ENCODE results near the gene SEMA4B.

SEMA4B gene

DNA sequence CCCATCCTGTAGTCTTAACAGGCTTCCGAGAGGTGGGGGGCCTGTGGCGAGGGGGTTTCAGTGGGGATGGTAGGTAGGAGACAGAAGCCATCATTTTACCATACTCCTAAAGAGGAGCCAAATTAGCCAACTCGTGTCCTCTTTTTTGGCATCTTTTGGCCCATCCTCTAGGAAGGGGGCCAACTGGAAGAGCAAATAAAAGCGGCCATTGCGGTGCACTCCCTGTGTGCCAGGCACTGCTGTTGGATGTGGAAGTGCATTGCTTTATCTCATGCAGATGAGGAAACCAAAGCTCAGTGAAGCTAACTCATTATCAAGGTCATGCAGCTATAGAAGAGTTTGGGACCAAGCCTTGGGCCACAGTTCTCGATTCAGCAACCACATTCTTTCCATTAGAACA, 6.1 kb downstream of the SEMA4B start:
- no peaks in the 10 kb centered on the region for H3K27me3 Mint-ChIP-seq
- H3K27ac Mint-ChIP-seq: no peak overlapping the region
- H3K4me1 Mint-ChIP-seq (ENCODE audit: low read depth): peaks cover 38% of the 10 kb centered on the region
- H3K9me3 Mint-ChIP-seq: no peaks in the 10 kb centered on the region
- H3K36me3 Mint-ChIP-seq (ENCODE audit: low read depth): peaks cover 5% of the 10 kb centered on the region
- no peak overlapping the region for H3K4me3 Mint-ChIP-seq
- DNase-seq: no peak

DNA sequence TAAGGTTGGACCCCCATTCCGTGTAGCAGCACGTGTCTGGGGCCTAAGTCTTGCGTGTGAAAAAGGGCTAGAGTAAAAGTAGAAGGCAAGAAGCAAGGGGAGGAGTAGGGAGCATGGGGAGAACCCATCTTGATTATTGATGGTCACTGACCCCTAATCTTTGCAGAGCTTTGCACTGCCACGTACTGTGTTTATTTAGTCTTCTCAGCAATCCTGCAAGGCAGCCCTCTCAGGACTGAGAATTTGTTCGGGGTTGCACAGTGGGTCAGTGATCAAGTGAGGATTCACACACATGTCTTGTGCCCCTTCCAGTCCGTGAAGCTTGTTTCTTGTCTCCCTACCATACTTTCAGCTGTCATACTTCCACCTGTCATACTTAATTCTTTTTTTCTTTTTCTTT, 7.2 kb downstream of the SEMA4B start:
- no peaks in the 10 kb centered on the region for H3K9me3 Mint-ChIP-seq
- H3K4me3 Mint-ChIP-seq: no peak overlapping the region
- no peak for DNase-seq
- no peak overlapping the region for H3K27ac Mint-ChIP-seq
- peaks cover 5% of the 10 kb centered on the region for H3K36me3 Mint-ChIP-seq (ENCODE audit: low read depth)
- no peaks in the 10 kb centered on the region for H3K27me3 Mint-ChIP-seq
- H3K4me1 Mint-ChIP-seq (ENCODE audit: low read depth): peaks cover 31% of the 10 kb centered on the region

DNA sequence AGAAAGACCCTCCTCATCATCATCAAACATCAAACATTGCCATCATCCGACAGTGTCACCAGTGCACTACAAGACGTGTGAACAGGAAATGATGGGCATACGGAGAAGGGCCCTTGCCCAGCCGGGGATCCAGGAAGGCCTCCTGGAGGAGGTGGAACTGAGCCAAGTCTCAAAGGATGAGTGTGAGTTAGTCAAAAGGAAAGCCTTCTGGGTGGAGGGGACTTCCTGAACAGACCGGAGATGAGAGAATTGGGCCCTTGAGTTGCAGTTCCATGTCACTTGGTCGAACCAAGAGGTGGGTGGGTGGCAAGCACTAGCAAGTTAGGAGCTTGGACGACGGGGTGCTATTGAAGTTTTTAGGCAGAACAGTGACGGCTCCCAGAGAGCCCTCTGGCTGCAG, 8.5 kb downstream of the SEMA4B start:
- H3K27me3 Mint-ChIP-seq: no peaks in the 10 kb centered on the region

DNA sequence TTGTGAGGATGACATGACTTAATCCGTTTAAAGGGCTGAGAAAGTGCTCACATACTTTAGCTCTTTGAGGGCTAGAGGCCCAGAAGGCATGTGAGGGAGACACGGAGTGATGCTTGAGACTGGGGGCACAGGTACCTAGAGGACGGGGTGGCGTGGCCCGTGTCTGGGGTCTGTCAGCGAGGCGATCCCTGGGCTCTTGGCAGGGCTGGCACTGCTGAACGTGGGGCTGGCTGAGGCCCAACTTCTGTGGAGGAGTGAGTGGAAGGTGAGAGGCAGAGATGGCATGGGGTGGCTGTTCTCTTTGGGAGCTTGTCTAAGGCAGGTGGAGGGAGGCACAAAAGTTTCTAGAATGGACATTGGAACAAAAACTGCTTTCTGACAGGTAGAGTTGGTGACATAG, 9.5 kb downstream of the SEMA4B start:
- no peak overlapping the region for H3K4me3 Mint-ChIP-seq
- no peaks in the 10 kb centered on the region for H3K9me3 Mint-ChIP-seq
- H3K4me1 Mint-ChIP-seq (ENCODE audit: low read depth): peaks cover 35% of the 10 kb centered on the region
- H3K27ac Mint-ChIP-seq: no peak overlapping the region
- H3K27me3 Mint-ChIP-seq: no peaks in the 10 kb centered on the region
- no peak for DNase-seq
- H3K36me3 Mint-ChIP-seq (ENCODE audit: low read depth): peaks cover 5% of the 10 kb centered on the region

More for the DNA sequence above, 8.5 kb downstream of the SEMA4B start:
- peak overlapping the region; percentile 39 for H3K27ac Mint-ChIP-seq
- H3K9me3 Mint-ChIP-seq: no peaks in the 10 kb centered on the region
- H3K4me3 Mint-ChIP-seq: no peak overlapping the region
- peaks cover 5% of the 10 kb centered on the region for H3K36me3 Mint-ChIP-seq (ENCODE audit: low read depth)
- no peak for DNase-seq
- peaks cover 35% of the 10 kb centered on the region for H3K4me1 Mint-ChIP-seq (ENCODE audit: low read depth)

DNA sequence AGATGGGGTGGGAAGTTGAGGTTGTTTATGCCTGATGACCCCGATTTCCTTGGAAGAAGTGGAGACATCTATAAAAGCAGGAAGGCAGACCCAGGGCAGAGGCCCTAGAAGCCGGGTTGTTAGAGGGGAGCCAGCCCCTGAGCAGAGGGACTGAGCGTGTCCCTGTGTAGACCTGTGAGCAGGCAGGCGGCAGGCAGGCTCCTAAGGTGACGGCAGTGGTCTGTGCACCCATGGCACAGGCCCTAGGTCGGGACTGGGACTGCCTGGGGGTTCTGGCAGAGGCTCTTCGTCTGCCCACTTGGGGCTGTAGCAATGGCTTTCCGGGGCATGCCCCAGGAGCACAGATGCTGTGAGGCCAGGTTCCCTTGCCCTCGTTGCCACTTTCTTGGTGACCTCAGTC, 9.9 kb downstream of the SEMA4B start:
- Mint-ChIP-seq H3K4me3 (no peak overlapping the region), H3K9me3 (no peaks in the 10 kb centered on the region), H3K27me3 (no peaks in the 10 kb centered on the region), H3K27ac (no peak overlapping the region), H3K36me3 (ENCODE audit: low read depth) (peaks cover 5% of the 10 kb centered on the region), H3K4me1 (ENCODE audit: low read depth) (peaks cover 35% of the 10 kb centered on the region)
- no peak for DNase-seq

DNA sequence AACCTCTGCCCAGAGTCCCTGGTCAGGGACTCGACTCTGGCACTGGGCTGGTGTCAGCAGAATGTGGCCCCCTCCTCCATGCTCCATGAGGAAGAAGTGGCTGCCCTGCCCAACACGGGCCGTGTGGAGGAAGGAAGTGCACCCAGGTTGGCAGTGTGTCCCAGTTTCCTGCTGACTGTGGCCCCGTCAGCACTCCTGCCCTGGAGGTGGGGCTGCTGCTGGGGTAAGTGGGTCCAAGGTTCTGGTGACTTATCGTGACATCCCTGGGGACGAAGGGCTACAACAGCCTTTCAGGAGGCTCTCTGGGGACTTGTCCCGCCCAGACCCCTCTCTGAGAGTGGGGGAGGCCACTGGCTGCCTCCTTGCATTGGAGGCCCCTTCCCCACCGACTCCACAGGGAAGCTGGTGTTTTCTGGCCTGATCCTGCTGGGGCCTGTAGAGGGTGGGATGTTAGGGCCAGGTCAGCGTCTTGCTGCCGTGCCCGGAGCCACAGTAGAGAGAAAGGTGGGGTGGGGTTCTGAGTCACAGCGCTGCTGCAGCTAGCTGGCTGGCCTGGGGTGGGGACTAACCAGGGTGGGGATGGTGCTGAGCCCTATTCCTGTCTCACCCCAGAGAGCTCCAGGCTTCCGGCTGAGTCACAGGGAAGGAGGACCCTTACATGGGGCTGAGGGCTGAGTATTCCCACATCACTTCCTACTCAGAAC, 10.5 kb downstream of the SEMA4B start:
- H3K4me1 Mint-ChIP-seq (ENCODE audit: low read depth): peaks cover 34% of the 10 kb centered on the region
- H3K27me3 Mint-ChIP-seq: no peaks in the 10 kb centered on the region
- peaks cover 5% of the 10 kb centered on the region for H3K36me3 Mint-ChIP-seq (ENCODE audit: low read depth)
- no peak for DNase-seq
- no peak overlapping the region for H3K27ac Mint-ChIP-seq
- H3K4me3 Mint-ChIP-seq: no peak overlapping the region
- H3K9me3 Mint-ChIP-seq: no peaks in the 10 kb centered on the region

DNA sequence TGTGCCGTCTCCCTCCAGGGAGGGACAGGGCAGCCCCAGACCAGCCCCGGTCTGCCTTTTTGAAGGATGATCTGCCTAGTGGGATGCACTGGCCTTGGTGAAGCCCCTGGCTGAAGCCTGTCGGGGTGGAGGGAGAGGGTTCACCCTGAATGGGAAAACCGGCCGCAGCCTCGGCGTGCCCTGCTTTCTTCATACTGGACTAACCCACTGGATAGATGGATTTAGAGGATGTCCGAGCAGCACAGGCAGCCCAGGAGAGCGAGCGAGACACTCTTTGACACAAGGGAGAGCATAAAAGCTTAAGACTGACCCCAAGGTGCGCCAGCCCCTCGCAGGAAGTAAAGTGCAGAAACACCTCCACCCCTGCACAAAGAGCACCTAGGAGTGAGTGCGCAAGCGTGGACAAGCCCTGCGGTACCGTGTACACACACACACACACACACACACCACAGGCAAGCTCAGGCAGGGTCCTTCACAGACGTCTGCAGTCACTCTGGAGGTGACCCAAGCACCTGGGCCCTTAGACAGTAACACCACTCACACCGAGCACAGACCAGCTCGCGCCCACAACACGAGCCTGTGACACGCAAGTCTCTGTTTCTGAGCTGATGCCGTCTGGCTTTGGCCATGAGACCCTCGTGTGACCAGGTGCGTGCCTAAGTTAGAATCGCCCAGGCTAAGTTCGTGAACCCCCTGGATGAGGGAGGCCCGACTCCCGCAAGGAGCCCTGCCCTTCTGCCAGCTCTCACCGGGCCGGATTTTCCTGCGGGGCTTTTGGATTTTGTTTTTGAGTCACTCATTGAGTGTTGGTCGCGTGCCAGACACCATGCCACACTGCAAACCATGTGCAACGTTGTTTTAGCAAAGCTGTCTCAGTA, 11.3 kb downstream of the SEMA4B start:
- Mint-ChIP-seq H3K27me3 (no peaks in the 10 kb centered on the region), H3K27ac (no peak overlapping the region), H3K9me3 (no peaks in the 10 kb centered on the region), H3K4me3 (no peak overlapping the region), H3K36me3 (ENCODE audit: low read depth) (peaks cover 5% of the 10 kb centered on the region), H3K4me1 (ENCODE audit: low read depth) (peaks cover 32% of the 10 kb centered on the region)
- no peak for DNase-seq

DNA sequence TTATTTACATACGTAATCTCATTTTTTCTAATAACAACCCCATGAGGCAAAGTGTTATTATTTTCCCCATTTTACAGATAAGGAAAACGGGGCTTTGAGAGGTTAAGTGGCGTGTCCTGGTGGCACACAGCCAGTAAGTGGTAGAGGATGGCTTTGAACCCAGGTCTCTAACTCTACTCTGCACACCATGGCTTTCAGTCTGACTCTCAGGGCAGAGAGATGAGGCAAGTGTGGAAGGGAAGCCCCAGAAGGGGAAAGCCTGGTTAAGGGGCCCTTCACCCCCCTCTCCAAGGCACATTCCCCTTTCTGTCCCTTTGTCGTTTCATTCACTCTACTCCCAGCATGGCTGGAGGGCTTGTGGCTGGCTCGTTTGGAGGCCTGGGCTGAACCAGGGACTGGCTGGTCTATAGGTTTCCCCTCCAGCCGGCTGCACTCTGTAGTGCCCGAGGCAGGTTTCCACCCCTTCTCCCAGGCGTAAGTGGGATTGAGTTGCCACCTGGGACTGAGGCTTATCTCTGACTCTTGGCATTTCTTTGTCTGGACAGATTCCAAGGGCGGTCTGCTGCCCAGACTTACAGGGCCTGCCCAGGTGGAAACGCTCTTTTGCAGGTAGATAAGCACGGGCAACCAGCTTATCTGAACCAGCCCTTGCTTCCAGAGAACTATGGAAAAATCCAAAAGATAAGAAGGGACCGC, 12.1 kb downstream of the SEMA4B start:
- no peak for DNase-seq
- Mint-ChIP-seq H3K36me3 (ENCODE audit: low read depth) (peaks cover 5% of the 10 kb centered on the region), H3K4me1 (ENCODE audit: low read depth) (peaks cover 32% of the 10 kb centered on the region), H3K4me3 (no peak overlapping the region), H3K27me3 (no peaks in the 10 kb centered on the region), H3K9me3 (no peaks in the 10 kb centered on the region), H3K27ac (peak overlapping the region; percentile 20)

DNA sequence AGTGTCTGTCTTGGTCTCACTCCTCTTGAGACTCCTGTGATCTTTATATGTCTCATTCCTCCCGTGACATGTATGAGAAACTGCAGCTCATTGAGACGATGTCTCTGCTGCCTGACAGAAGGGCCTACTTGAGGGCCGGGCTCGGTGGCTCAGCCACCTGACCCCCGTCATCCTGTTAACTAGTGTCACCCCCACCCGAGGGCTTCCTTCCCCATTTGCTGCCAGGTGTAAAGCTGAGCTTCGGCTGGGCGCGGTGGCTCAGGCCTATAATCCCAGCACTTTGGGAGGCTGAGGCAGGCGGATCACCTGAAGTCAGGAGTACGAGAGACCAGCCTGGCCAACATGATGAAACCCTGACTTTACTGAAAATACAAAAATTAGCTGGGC, 12.7 kb downstream of the SEMA4B start:
- Mint-ChIP-seq H3K4me1 (ENCODE audit: low read depth) (peaks cover 32% of the 10 kb centered on the region), H3K27ac (peak overlapping the region; percentile 38)

DNA sequence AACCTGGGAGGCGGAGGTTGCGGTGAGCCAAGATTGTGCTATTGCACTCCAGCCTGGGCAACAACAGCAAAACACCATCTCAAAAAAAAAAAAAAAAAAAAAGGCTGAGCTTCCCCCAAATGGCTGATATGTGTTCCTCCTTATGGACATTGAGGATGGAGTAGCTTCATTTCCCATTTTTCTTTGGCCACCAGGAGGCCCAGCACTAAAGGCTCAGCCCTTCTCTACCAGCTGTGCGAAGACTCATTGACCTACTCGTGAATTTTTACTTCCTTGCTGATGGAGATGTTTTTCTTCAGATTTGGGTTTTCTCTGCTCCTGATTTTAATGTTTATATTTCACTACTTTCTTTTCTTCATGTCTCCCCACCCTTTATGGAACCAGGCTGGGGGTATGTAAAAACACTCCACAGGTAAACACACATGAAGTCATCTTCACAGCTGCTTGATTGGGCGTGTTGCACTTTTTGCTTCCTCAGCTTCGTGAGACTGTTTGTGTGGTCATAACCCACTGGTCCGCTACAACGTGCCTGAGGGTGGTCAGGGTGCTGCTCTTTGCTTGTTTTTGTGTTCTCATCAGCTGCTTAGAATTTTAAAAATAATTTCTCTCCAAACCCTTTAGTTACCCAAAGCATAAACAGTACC, 13.5 kb downstream of the SEMA4B start:
- Mint-ChIP-seq H3K4me3 (no peak overlapping the region), H3K9me3 (no peaks in the 10 kb centered on the region), H3K4me1 (ENCODE audit: low read depth) (peaks cover 30% of the 10 kb centered on the region), H3K27me3 (no peaks in the 10 kb centered on the region), H3K27ac (no peak overlapping the region), H3K36me3 (ENCODE audit: low read depth) (peaks cover 5% of the 10 kb centered on the region)
- no peak for DNase-seq

More for the DNA sequence above, 12.7 kb downstream of the SEMA4B start:
- no peaks in the 10 kb centered on the region for H3K27me3 Mint-ChIP-seq
- H3K4me3 Mint-ChIP-seq: no peak overlapping the region
- H3K36me3 Mint-ChIP-seq (ENCODE audit: low read depth): peaks cover 5% of the 10 kb centered on the region
- H3K9me3 Mint-ChIP-seq: no peaks in the 10 kb centered on the region
- DNase-seq: no peak

DNA sequence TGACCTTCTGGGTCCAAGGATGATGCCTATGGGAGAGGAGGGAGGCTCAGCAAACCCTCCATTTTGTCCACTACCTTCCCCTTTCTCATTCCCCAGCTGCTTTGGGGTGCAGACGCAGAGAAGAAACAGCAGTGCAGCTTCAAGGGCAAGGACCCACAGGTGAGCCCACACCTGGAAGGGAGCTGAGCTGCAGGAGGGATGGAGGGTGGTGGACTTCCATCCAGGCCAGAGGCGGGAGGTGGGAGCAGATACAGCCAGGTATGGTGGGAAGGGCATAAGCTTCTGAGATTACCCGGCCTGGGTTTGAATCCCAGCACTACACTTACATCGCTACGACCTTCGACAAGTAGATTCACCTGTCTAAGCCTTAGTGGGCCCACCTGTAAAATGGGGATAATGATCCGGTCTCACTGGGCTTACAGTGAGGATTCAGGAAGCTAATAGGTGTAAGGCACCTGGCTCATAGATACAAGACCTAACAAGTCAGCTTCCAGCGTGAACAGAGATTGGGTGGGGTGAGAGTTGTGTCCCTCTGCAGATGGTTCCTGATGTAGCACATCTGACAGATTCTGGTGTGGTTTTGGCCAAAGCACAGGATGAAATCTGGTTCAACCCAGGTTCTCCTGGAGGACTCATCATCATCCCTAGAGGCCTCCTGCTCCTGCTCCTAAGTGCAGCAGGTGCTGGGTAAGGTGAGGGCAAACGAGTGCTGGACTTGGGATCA, 16.7 kb downstream of the SEMA4B start:
- H3K27ac Mint-ChIP-seq: no peak overlapping the region

DNA sequence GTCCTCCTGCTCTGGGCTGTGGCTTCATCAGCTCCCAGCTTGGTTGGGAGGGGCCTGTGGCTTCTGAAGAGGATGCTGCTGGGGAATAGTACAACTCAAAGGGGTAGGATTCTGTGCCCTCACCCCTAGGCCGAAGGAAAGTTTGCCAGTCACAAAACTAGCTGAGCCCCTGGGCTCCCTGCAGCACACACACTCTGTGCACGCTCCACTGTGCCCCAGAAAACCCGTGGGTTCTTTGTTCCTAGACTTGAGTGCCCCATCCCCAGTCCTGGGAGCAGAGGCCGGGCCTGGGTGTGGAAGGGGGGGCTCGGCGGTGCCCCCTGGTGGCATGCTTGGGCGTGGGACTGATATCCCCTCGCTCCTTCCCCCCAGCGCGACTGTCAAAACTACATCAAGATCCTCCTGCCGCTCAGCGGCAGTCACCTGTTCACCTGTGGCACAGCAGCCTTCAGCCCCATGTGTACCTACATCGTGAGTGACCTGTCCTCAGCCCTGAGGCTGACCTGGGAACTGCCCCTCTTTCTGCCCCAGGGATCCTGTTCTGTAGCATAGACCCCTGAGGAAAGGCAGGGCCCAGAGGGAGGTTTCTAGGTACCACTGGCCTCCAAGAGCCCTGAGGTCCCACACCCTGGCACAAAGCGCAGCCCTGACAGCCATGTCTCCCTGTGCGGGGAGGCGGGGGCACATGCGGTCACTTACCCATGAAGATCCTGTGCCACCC, 18.5 kb downstream of the SEMA4B start:
- no peaks in the 10 kb centered on the region for H3K27me3 Mint-ChIP-seq
- no peak overlapping the region for H3K27ac Mint-ChIP-seq
- DNase-seq: peak; percentile 76
- peaks cover 20% of the 10 kb centered on the region for H3K36me3 Mint-ChIP-seq (ENCODE audit: low read depth)
- H3K4me1 Mint-ChIP-seq (ENCODE audit: low read depth): peaks cover 6% of the 10 kb centered on the region
- H3K9me3 Mint-ChIP-seq: no peaks in the 10 kb centered on the region
- no peak overlapping the region for H3K4me3 Mint-ChIP-seq

More for the DNA sequence above, 16.7 kb downstream of the SEMA4B start:
- H3K4me3 Mint-ChIP-seq: no peak overlapping the region
- no peaks in the 10 kb centered on the region for H3K9me3 Mint-ChIP-seq
- no peaks in the 10 kb centered on the region for H3K27me3 Mint-ChIP-seq
- peaks cover 14% of the 10 kb centered on the region for H3K4me1 Mint-ChIP-seq (ENCODE audit: low read depth)
- H3K36me3 Mint-ChIP-seq (ENCODE audit: low read depth): peaks cover 6% of the 10 kb centered on the region
- no peak for DNase-seq

DNA sequence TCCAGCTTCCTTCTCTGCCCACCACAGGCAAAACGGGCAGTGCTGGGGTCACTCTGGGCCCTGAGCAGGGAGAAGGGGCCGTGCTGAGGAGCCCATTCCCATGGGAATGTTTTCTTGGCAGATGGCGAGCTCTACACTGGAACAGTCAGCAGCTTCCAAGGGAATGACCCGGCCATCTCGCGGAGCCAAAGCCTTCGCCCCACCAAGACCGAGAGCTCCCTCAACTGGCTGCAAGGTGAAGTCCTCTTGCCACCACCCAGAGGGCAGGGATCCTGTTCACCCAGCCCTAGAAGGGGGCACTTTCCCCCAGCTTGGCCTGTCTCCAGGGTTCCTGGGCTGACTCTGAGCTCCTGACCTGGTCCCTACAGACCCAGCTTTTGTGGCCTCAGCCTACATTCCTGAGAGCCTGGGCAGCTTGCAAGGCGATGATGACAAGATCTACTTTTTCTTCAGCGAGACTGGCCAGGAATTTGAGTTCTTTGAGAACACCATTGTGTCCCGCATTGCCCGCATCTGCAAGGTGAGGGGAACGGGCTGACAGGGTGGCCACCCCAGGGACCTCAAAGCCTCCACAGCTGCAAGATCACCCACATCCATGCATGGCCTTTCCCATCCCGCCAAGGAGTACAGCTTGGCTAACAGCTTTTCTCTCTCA, 20.2 kb downstream of the SEMA4B start:
- DNase-seq: no peak
- H3K27me3 Mint-ChIP-seq: no peaks in the 10 kb centered on the region
- H3K4me1 Mint-ChIP-seq (ENCODE audit: low read depth): peaks cover 6% of the 10 kb centered on the region
- no peak overlapping the region for H3K27ac Mint-ChIP-seq
- H3K9me3 Mint-ChIP-seq: no peaks in the 10 kb centered on the region
- no peak overlapping the region for H3K4me3 Mint-ChIP-seq
- peaks cover 26% of the 10 kb centered on the region for H3K36me3 Mint-ChIP-seq (ENCODE audit: low read depth)

All from activated T-cell treated with anti-CD3 and anti-CD28 coated beads, Interleukin-2, amount 50 U/mL, for 24 hours (primary cell).